ENCODE measurements around the gene RAB20. TPM values are rescaled to one million over a fixed set of nuclear protein-coding genes. Genes with fewer than 3 reads are reported as not detected.

RAB20 gene
- total and polyA plus RNA-seq, 10 of the 15 experiments (the other 5 are each of a cell fraction or from before 2014, with no cell fraction given), result 0.48 to 33.1 (median 9.6) TPM

DNA sequence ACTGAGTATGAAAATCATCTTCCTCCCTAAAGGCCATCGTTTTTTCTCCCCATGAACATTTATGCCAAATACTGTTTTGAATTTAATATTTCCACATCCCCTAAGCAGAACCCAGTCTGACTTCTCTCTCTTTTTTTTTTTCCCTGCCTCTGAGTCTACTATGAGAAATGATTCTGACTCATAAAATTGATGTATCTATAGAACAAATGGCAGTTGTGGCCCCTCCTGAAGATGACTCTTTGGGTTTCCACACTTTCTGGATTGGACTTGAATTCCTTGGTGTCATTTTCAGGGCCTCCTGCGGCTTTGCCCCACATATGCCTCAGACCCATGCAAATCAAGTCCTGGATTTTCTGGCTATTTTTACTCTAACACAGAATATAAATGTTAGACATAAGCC, 31.1 kb upstream of the RAB20 start:
- POLR2A ChIA-PET, result interaction anchor here (0.7 kb wide), 2 partner anchors 17 to 129 kb away, joined by 6 read pairs; no protein-coding TSS in a partner anchor
- no peaks in the 10 kb centered on the region for H3K9me3 ChIP-seq (replicated peaks; ENCODE audit: control insufficient read depth, insufficient read depth, low read length)
- no peak overlapping the region for H3K4me2 ChIP-seq (ENCODE audit: control insufficient read depth, insufficient read depth)
- SMC1A ChIA-PET (ENCODE audit: uncharacterized antibody, unreplicated experiment), result interaction anchor here (1.2 to 1.7 kb wide), 3 partner anchors 28 to 155 kb away, joined by 3 to 5 read pairs (median 4); no protein-coding TSS in a partner anchor
- intact Hi-C loops (cut with micrococcal nuclease; ENCODE audit: unreplicated experiment) (loop anchor here (1.0 to 5.0 kb wide), 6 partner anchors 24 to 455 kb away; partner anchors contain the start of gene ING1), in situ Hi-C loops (cut with MboI) (loop anchor here (10.0 kb wide), 1 partner anchor 452 kb away; no protein-coding TSS in a partner anchor)
- no peaks in the 10 kb centered on the region for H3K27me3 ChIP-seq (replicated peaks in 1 of 2; ENCODE audit: control insufficient read depth in 2 of 2, insufficient read depth in 2 of 2, low read length in 1 of 2)
- WGBS (ENCODE audit: insufficient coverage, insufficient replicate concordance, low lambda C conversion rate, missing lambda C conversion rate), result 11% methylated on average over 2 of the region's 2 CpGs
- DNase-seq (ENCODE audit: low read depth, low spot score) (no peak), ATAC-seq (no peak), FAIRE-seq (no peak)
- TF ChIP-seq BHLHE40 (IDR thresholded peaks at IDR 0.05; ENCODE audit: borderline replicate concordance in 1 of 2, low read depth in 2 of 2, low read length in 1 of 2) (no peak), CREM (IDR thresholded peaks at IDR 0.05; ENCODE audit: low read depth) (no peak), HDAC6 (IDR thresholded peaks at IDR 0.05; ENCODE audit: unreplicated experiment) (no peak), GATAD2B (conservative IDR thresholded peaks at IDR 0.05; ENCODE audit: low read depth) (no peak), PAX5 (IDR thresholded peaks at IDR 0.05; ENCODE audit: borderline replicate concordance, low read depth, low read length) (no peak), CHD1 (IDR thresholded peaks at IDR 0.05; ENCODE audit: low read depth, low read length) (no peak), BRCA1 (IDR thresholded peaks at IDR 0.05; ENCODE audit: low read depth, low read length) (no peak), SMC3 (IDR thresholded peaks at IDR 0.05; ENCODE audit: borderline replicate concordance, low read length) (no peak), RUNX3 (IDR thresholded peaks at IDR 0.05; ENCODE audit: low read length) (no peak), SIX5 (IDR thresholded peaks at IDR 0.05; ENCODE audit: low read depth, low read length, severe bottlenecking) (no peak)
- TF ChIP-seq, protein P1, sequence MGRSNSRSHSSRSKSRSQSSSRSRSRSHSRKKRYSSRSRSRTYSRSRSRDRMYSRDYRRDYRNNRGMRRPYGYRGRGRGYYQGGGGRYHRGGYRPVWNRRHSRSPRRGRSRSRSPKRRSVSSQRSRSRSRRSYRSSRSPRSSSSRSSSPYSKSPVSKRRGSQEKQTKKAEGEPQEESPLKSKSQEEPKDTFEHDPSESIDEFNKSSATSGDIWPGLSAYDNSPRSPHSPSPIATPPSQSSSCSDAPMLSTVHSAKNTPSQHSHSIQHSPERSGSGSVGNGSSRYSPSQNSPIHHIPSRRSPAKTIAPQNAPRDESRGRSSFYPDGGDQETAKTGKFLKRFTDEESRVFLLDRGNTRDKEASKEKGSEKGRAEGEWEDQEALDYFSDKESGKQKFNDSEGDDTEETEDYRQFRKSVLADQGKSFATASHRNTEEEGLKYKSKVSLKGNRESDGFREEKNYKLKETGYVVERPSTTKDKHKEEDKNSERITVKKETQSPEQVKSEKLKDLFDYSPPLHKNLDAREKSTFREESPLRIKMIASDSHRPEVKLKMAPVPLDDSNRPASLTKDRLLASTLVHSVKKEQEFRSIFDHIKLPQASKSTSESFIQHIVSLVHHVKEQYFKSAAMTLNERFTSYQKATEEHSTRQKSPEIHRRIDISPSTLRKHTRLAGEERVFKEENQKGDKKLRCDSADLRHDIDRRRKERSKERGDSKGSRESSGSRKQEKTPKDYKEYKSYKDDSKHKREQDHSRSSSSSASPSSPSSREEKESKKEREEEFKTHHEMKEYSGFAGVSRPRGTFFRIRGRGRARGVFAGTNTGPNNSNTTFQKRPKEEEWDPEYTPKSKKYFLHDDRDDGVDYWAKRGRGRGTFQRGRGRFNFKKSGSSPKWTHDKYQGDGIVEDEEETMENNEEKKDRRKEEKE (IDR thresholded peaks at IDR 0.05), result no peak
- TF ChIP-seq, protein P2, sequence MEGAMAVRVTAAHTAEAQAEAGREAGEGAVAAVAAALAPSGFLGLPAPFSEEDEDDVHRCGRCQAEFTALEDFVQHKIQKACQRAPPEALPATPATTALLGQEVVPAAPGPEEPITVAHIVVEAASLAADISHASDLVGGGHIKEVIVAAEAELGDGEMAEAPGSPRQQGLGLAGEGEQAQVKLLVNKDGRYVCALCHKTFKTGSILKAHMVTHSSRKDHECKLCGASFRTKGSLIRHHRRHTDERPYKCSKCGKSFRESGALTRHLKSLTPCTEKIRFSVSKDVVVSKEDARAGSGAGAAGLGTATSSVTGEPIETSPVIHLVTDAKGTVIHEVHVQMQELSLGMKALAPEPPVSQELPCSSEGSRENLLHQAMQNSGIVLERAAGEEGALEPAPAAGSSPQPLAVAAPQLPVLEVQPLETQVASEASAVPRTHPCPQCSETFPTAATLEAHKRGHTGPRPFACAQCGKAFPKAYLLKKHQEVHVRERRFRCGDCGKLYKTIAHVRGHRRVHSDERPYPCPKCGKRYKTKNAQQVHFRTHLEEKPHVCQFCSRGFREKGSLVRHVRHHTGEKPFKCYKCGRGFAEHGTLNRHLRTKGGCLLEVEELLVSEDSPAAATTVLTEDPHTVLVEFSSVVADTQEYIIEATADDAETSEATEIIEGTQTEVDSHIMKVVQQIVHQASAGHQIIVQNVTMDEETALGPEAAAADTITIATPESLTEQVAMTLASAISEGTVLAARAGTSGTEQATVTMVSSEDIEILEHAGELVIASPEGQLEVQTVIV (IDR thresholded peaks at IDR 0.05; ENCODE audit: borderline replicate concordance, partially characterized antibody), result no peak
- no peak overlapping the region for H3K27ac ChIP-seq (ENCODE audit: control insufficient read depth, insufficient read depth)
- H3K9ac ChIP-seq (ENCODE audit: control insufficient read depth, insufficient read depth, low read length), result no peak overlapping the region
- no peaks in the 10 kb centered on the region for H3K36me3 ChIP-seq (ENCODE audit: control insufficient read depth in 2 of 2, insufficient read depth in 2 of 2, low read length in 1 of 2)
- H3K4me3 ChIP-seq, result no peak overlapping the region
- no peak overlapping the region for H2AFZ ChIP-seq (ENCODE audit: control insufficient read depth, low read depth, low read length)
- RAD21 ChIA-PET (ENCODE audit: unreplicated experiment), result interaction anchor here (0.7 to 2.4 kb wide), 4 partner anchors 137 to 228 kb away, joined by 3 to 20 read pairs (median 7); no protein-coding TSS in a partner anchor
- H3K4me1 ChIP-seq (ENCODE audit: control insufficient read depth, insufficient read depth, low read length), result no peaks in the 10 kb centered on the region
- no peaks in the 10 kb centered on the region for H4K20me1 ChIP-seq (ENCODE audit: control insufficient read depth, insufficient read depth)
- H3K79me2 ChIP-seq (ENCODE audit: control insufficient read depth, insufficient read depth, low read length), result no peaks in the 10 kb centered on the region
- no TSS peak for BruUV-seq (replicated peaks)
- CTCF ChIA-PET, result interaction anchor here (0.9 to 5.9 kb wide), 7 partner anchors 12 to 225 kb away, joined by 3 to 82 read pairs (median 6); partner anchors contain the start of gene RAB20
